B cell (primary cell): Measurements from ENCODE around the gene C6orf15. TPM values are rescaled to one million over a fixed set of nuclear protein-coding genes. Genes with fewer than 3 reads are reported as not detected.
"Not testable (repeated sequence)": the region's sequence is repeated elsewhere in the genome, so short reads cannot be mapped to it uniquely, and the experiment has no call there.

Experiments
- ATAC-seq: fragments of 200-7000 bp; cut with Tn5 transposase; one replicate; pipeline ENCODE4 v1.10.0; 2021; ENCODE audit warnings: low read depth, mild to moderate bottlenecking, moderate number of reproducible peaks, moderate library complexity
- CTCF ChIA-PET: fragments of 350-600 bp; sonication (Branson Sonifier 250); formaldehyde crosslinking; loops from one replicate; lab custom pipeline; 2021; ENCODE audit warnings: antibody characterized with exemption, inconsistent platforms; lab: Charles Lee
- POLR2A ChIA-PET: fragments of 350-600 bp; sonication (Branson Sonifier 250); formaldehyde crosslinking; loops from one replicate; lab custom pipeline; 2021; ENCODE audit warnings: antibody characterized with exemption; lab: Charles Lee
- DNase-seq: peaks from one replicate; pipeline ENCODE4 v3.0.0; 2013
- H2AFZ ChIP-seq: 2 replicates; pipeline ENCODE4 v1.6.1; 2012; ENCODE audit warnings: mild to moderate bottlenecking, low read depth, low read length; ENCODE audit not compliant: insufficient read depth, poor library complexity, severe bottlenecking
- H3K27ac ChIP-seq, 2 donors: 1 replicate in 1 of 2; 2 replicates in 1 of 2; pipeline ENCODE4 v1.5.1; 2012 to 2013; ENCODE audit warnings: low read length in 2 of 2, mild to moderate bottlenecking in 2 of 2, moderate library complexity in 1 of 2
- H3K27me3 ChIP-seq, 4 experiments: fragments of 200-600 bp in 1 of 4; sonication (generic) in 1 of 4; replicated peaks in 1 of 4; 1 replicate in 2 of 4; 2 replicates in 2 of 4; pipeline versions ENCODE4 v1.6.1 to v1.7.0; 2013 to 2016; ENCODE audit warnings: low read length in 3 of 4, mild to moderate bottlenecking in 2 of 4, mixed read lengths in 1 of 4, moderate library complexity in 1 of 4; ENCODE audit not compliant: insufficient read depth in 4 of 4, control insufficient read depth in 3 of 4; ENCODE audit errors: control extremely low read depth in 1 of 4
- H3K36me3 ChIP-seq, 2 experiments: replicated peaks in 1 of 2; 1 replicate in 1 of 2; 2 replicates in 1 of 2; pipeline versions ENCODE4 v1.6.1 to v1.7.1; 2013; ENCODE audit warnings: low read length in 1 of 2; ENCODE audit not compliant: insufficient read depth in 2 of 2, control insufficient read depth in 1 of 2; ENCODE audit errors: control extremely low read depth in 1 of 2, extremely low read depth in 1 of 2
- H3K4me1 ChIP-seq, 2 donors: fragments of 200-600 bp in 1 of 2; sonication (generic) in 1 of 2; 1 replicate in 1 of 2; 2 replicates in 1 of 2; pipeline versions ENCODE4 v1.5.1 to v1.6.1; 2013 to 2017; ENCODE audit warnings: low read length in 2 of 2; ENCODE audit not compliant: control insufficient read depth in 2 of 2, insufficient read depth in 2 of 2
- H3K4me2 ChIP-seq: replicated peaks from 2 replicates; pipeline ENCODE3; 2012; ENCODE audit warnings: mild to moderate bottlenecking, low read depth, low read length; ENCODE audit not compliant: poor library complexity, severe bottlenecking
- H3K4me3 ChIP-seq, 5 experiments: fragments of 200-600 bp in 1 of 5; sonication (generic) in 1 of 5; 1 replicate in 3 of 5; 2 replicates in 2 of 5; pipeline versions ENCODE4 v1.5.1 to v1.7.0; 2011 to 2016; ENCODE audit warnings: low read length in 4 of 5, mild to moderate bottlenecking in 4 of 5, low read depth in 2 of 5, control low read depth in 1 of 5, moderate library complexity in 1 of 5; ENCODE audit not compliant: insufficient read depth in 1 of 5; ENCODE audit errors: control extremely low read depth in 1 of 5, extremely low read depth in 1 of 5
- H3K79me2 ChIP-seq: fragments of 200-600 bp; sonication (generic); one replicate; pipeline ENCODE4 v1.6.0; 2016; ENCODE audit warnings: low read length; ENCODE audit not compliant: control insufficient read depth, insufficient read depth
- H3K9ac ChIP-seq: fragments of 200-600 bp; sonication (generic); 2 replicates; pipeline ENCODE4 v1.6.1; 2017; ENCODE audit warnings: mild to moderate bottlenecking, low read length, moderate library complexity
- H3K9me3 ChIP-seq, 3 donors: one replicate each; pipeline versions ENCODE4 v1.6.1 to v1.7.1; 2013; ENCODE audit warnings: low read length in 2 of 3; ENCODE audit not compliant: control insufficient read depth in 2 of 3, insufficient read depth in 1 of 3; ENCODE audit errors: control extremely low read depth in 1 of 3
- H4K20me1 ChIP-seq: 2 replicates; pipeline ENCODE4 v1.6.0; 2012; ENCODE audit warnings: mild to moderate bottlenecking, low read length; ENCODE audit not compliant: insufficient read depth, control insufficient read depth, poor library complexity, severe bottlenecking
- H3K27ac Mint-ChIP-seq: one replicate; pipeline ENCODE4 v1.8.0; 2021; ENCODE audit warnings: mixed read lengths
- H3K27me3 Mint-ChIP-seq: one replicate; pipeline ENCODE4 v1.8.0; 2021; ENCODE audit warnings: mixed read lengths
- H3K4me1 Mint-ChIP-seq: one replicate; pipeline ENCODE4 v1.8.0; 2021; ENCODE audit warnings: mixed read lengths
- H3K4me3 Mint-ChIP-seq: one replicate; pipeline ENCODE4 v1.8.0; 2021; ENCODE audit warnings: mixed read lengths
- H3K9me3 Mint-ChIP-seq: one replicate; pipeline ENCODE4 v1.8.0; 2022; ENCODE audit warnings: mixed read lengths; ENCODE audit not compliant: insufficient read depth
- EZH2 ChIP-seq: IDR thresholded peaks from 2 replicates; pipeline ENCODE4 v1.6.1; 2012; ENCODE audit warnings: borderline replicate concordance, low read depth, mild to moderate bottlenecking, moderate library complexity, low read length; ENCODE audit not compliant: insufficient read depth, poor library complexity, severe bottlenecking
- WGBS: methylation state at CpG from one replicate; pipeline ENCODE4 v1.1.5; 2013; ENCODE audit warnings: missing lambda C conversion rate; ENCODE audit not compliant: insufficient coverage; 5-methylcytosine and 5-hydroxymethylcytosine counted together
- intact Hi-C: fragments of 100-400 bp; cut with micrococcal nuclease; formaldehyde crosslinking; loops from one replicate; pipeline ENCODE4 v1.10.0; 2022
- polyA plus RNA-seq: library from polyadenylated mRNA; depleted of rRNA; stranded (reverse); fragments of >200 nt; gene quantifications from 2 replicates; pipeline ENCODE4 v1.2.3, GENCODE V29; 2012
- total RNA-seq, 2 donors: library from RNA; stranded (reverse); fragments of 120-200 nt in 1 of 2; gene quantifications; 1 replicate in 1 of 2; 2 replicates in 1 of 2; pipeline versions ENCODE4 v1.2.3 to v1.2.4, GENCODE V29; 2013 to 2022
- TF ChIP-seq, protein P1 (sequence below): fragments of 200-600 bp; IDR thresholded peaks from one replicate; pipeline ENCODE4 v1.8.0; 2022; ENCODE audit warnings: antibody characterized with exemption, mild to moderate bottlenecking

Gene C6orf15
- total and polyA plus RNA-seq, 2 donors (not counting 1 experiment from before 2014, with no cell fraction given): not detected

DNA sequence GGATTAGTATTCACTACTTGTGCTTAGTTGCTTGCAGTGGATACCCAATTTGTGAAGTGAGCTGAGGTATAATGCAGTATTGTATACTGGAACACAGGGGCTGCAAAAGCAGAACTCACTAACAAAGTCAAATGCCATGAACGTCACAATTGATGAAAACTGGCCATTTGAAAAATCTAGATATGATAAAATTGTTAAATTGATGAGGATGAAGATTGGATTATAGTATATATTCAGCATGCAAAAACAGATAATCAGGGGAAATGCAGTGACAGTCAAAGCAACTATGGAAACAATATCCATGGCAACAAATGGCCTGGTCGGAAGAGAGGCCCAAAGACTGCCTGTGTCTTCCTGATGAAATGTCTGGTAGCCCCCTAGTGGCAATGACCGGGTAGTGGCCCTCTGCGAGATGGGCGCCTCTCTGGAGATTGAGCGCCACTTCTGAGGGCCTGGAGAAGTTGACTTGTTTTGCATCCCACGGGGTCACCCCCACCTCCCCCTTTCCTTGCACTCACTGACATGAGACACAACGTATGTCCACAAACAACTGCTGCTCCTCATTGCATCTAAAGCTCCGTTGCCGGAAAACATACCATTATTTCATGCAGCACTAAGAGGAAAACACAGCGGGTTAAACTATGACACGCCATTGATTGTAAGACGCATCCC lies 43.6 kb downstream of the C6orf15 start:
- peaks cover 0 to 2% (median 0%) of the 10 kb centered on the region in 4 experiments for H3K27me3 ChIP-seq
- no peaks in the 10 kb centered on the region for H3K36me3 ChIP-seq
- peaks cover 2% of the 10 kb centered on the region for H3K4me1 Mint-ChIP-seq
- H3K9me3 Mint-ChIP-seq: no peaks in the 10 kb centered on the region
- ChIA-PET CTCF (interaction anchor here (0.7 to 3.7 kb wide), 17 partner anchors 8 to 352 kb away, joined by 3 to 45 read pairs (median 6); partner anchors contain the start of gene VARS2), POLR2A (no interaction called here)
- H3K4me2 ChIP-seq: no peak overlapping the region
- H3K9me3 ChIP-seq: no peaks in the 10 kb centered on the region
- no peak for TF ChIP-seq EZH2
- TF ChIP-seq, protein P1, sequence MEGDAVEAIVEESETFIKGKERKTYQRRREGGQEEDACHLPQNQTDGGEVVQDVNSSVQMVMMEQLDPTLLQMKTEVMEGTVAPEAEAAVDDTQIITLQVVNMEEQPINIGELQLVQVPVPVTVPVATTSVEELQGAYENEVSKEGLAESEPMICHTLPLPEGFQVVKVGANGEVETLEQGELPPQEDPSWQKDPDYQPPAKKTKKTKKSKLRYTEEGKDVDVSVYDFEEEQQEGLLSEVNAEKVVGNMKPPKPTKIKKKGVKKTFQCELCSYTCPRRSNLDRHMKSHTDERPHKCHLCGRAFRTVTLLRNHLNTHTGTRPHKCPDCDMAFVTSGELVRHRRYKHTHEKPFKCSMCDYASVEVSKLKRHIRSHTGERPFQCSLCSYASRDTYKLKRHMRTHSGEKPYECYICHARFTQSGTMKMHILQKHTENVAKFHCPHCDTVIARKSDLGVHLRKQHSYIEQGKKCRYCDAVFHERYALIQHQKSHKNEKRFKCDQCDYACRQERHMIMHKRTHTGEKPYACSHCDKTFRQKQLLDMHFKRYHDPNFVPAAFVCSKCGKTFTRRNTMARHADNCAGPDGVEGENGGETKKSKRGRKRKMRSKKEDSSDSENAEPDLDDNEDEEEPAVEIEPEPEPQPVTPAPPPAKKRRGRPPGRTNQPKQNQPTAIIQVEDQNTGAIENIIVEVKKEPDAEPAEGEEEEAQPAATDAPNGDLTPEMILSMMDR: peak; percentile 92
- no peaks in the 10 kb centered on the region for H3K27me3 Mint-ChIP-seq
- H3K27ac Mint-ChIP-seq: no peak overlapping the region
- no peak overlapping the region for H2AFZ ChIP-seq
- ATAC-seq (peak; percentile 98), DNase-seq (peak; percentile 82)
- 49% methylated on average over 9 of the region's 13 CpGs for WGBS
- H4K20me1 ChIP-seq: no peaks in the 10 kb centered on the region
- no peaks in the 10 kb centered on the region for H3K79me2 ChIP-seq
- intact Hi-C loops: loop anchor here (1.0 kb wide), 2 partner anchors 154 to 241 kb away; no protein-coding TSS in a partner anchor
- H3K4me1 ChIP-seq: no peaks in the 10 kb centered on the region
- H3K9ac ChIP-seq: no peak overlapping the region
- no peak overlapping the region for H3K4me3 ChIP-seq
- H3K4me3 Mint-ChIP-seq: no peak overlapping the region
- H3K27ac ChIP-seq: no peak overlapping the region

DNA sequence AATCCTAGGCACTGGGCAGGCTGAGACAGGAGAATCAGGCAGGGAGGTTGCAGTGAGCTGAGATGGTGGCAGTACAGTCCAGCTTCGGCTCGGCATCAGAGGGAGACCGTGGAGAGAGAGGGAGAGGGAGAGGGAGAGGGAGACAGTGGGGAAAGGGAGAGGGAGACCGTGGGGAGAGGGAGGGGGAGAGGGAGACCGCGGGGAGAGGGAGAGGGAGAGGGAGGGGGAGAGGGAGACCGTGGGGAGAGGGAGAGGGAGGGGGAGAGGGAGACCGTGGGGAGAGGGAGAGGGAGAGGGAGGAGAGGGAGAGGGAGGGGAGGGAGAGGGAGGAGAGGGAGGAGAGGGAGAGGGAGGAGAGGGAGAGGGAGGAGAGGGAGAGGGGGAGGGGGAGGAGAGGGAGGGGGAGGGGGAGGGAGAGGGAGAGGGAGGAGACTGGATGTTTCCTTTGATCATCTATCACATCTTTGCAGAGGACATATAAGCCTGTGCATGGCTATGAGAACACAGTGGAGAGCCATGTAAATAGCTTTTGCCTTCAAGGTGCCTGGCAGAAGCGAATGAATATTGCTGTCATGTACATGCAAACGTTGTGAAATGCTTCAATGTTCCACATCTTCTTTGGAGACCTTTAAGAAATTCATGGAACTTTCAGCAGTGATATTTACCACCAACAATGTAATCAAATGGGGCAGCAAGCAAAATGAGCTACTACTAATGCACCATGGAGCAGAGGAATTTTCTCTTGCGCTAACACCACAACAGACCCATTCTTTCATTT lies 44.3 kb downstream of the C6orf15 start:
- H3K4me3 Mint-ChIP-seq, ATAC-seq, H3K27ac ChIP-seq, H3K4me2 ChIP-seq, H4K20me1 ChIP-seq, H3K79me2 ChIP-seq, H3K9ac ChIP-seq, H3K4me1 Mint-ChIP-seq, H2AFZ ChIP-seq, H3K4me1 ChIP-seq, DNase-seq, H3K36me3 ChIP-seq, H3K9me3 ChIP-seq, H3K4me3 ChIP-seq, H3K9me3 Mint-ChIP-seq, H3K27ac Mint-ChIP-seq, H3K27me3 Mint-ChIP-seq, intact Hi-C loops, H3K27me3 ChIP-seq, POLR2A ChIA-PET: not testable (repeated sequence)
- 79% methylated on average over 2 of the region's 11 CpGs for WGBS
- CTCF ChIA-PET: interaction anchor here (0.7 to 3.7 kb wide), 11 partner anchors 7 to 352 kb away, joined by 3 to 45 read pairs (median 10); partner anchors contain the start of gene VARS2

DNA sequence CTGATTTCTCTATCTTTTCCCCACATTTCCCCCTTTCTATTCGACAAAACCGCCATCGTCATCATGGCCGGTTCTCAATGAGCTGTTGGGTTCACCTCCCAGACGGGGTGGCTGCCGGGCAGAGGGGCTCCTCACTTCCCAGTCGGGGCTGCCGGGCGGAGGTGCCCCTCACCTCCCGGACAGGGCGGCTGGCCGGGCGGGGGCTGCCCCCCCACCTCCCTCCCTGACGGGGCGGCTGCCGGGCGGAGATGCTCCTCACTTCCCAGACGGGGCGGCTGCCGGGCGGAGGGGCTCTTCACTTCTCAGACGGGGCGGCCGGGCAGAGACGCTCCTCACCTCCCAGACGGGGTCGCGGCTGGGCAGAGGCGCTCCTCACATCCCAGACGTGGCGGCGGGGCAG lies 45.3 kb downstream of the C6orf15 start:
- H3K27ac Mint-ChIP-seq, DNase-seq, H3K4me1 ChIP-seq, H3K4me3 ChIP-seq, ATAC-seq, H3K27me3 Mint-ChIP-seq, CTCF ChIA-PET, H3K4me1 Mint-ChIP-seq, POLR2A ChIA-PET, H4K20me1 ChIP-seq, H3K27me3 ChIP-seq, H3K9ac ChIP-seq, H3K79me2 ChIP-seq, H2AFZ ChIP-seq, H3K27ac ChIP-seq, H3K9me3 ChIP-seq, H3K4me3 Mint-ChIP-seq, H3K36me3 ChIP-seq, H3K9me3 Mint-ChIP-seq, intact Hi-C loops, H3K4me2 ChIP-seq: not testable (repeated sequence)
- WGBS: 93% methylated on average over 13 of the region's 32 CpGs
